ENCODE data around the gene TFIP11. TPM values are rescaled to one million over a fixed set of nuclear protein-coding genes. Genes with fewer than 3 reads are reported as not detected.

Gene TFIP11
- total RNA-seq, 2 experiments from 2014 or later: 111 TPM

GRCh38 chr22:26499188-26499703 lies 13.0 kb downstream of the TFIP11 start:
- H3K27ac Mint-ChIP-seq: no peak overlapping the region
- Histone ChIP-seq H3K27me3 (ENCODE audit: control insufficient read depth in 1 of 2, insufficient read depth in 2 of 2, low read length in 2 of 2) (no peaks in the 10 kb centered on the region), H3K27ac (ENCODE audit: low read depth in 1 of 2, low read length in 2 of 2) (no peak overlapping the region), H3K4me3 (ENCODE audit: low read length) (no peak overlapping the region), H3K4me1 (ENCODE audit: insufficient read depth, low read length) (peaks cover 14% of the 10 kb centered on the region), H3K9me3 (ENCODE audit: control insufficient read depth in 1 of 2, insufficient read depth in 1 of 2, low read length in 2 of 2) (no peaks in the 10 kb centered on the region), H3K36me3 (ENCODE audit: insufficient read depth, low read length) (peaks cover 86% of the 10 kb centered on the region)
- no peak for DNase-seq
- intact Hi-C loops (cut with DNase I, micrococcal nuclease): no loop called here
- ChIA-PET CTCF (no interaction called here), POLR2A (interaction anchor here (0.7 to 2.4 kb wide), 2 partner anchors 15 to 23 kb away, joined by 4 to 10 read pairs; partner anchors contain the start of genes HPS4 and SRRD)
- ATAC-seq (ENCODE audit: poor library complexity): no peak
- peaks cover 90% of the 10 kb centered on the region for H3K36me3 Mint-ChIP-seq (ENCODE audit: low read depth)
- peaks cover 18% of the 10 kb centered on the region for H3K4me1 Mint-ChIP-seq (ENCODE audit: low read depth)
- no peak for TF ChIP-seq CTCF (IDR thresholded peaks at IDR 0.05)
- H3K9me3 Mint-ChIP-seq: no peaks in the 10 kb centered on the region
- no peaks in the 10 kb centered on the region for H3K27me3 Mint-ChIP-seq
- no peak overlapping the region for H3K4me3 Mint-ChIP-seq

GRCh38 chr22:26496456-26496855 lies 15.8 kb downstream of the TFIP11 start:
- Histone ChIP-seq H3K36me3 (ENCODE audit: insufficient read depth, low read length) (peaks cover 84% of the 10 kb centered on the region), H3K27me3 (ENCODE audit: control insufficient read depth in 1 of 2, insufficient read depth in 2 of 2, low read length in 2 of 2) (no peaks in the 10 kb centered on the region), H3K9me3 (ENCODE audit: control insufficient read depth in 1 of 2, insufficient read depth in 1 of 2, low read length in 2 of 2) (no peaks in the 10 kb centered on the region), H3K4me1 (ENCODE audit: insufficient read depth, low read length) (no peaks in the 10 kb centered on the region), H3K4me3 (ENCODE audit: low read length) (no peak overlapping the region), H3K27ac (ENCODE audit: low read depth in 1 of 2, low read length in 2 of 2) (no peak overlapping the region)
- ChIA-PET CTCF (no interaction called here), POLR2A (interaction anchor here (2.8 kb wide), 1 partner anchor 13 kb away, joined by 22 read pairs; the partner anchor contains the start of genes HPS4 and SRRD)
- no peak overlapping the region for H3K27ac Mint-ChIP-seq
- no peaks in the 10 kb centered on the region for H3K4me1 Mint-ChIP-seq (ENCODE audit: low read depth)
- no peak overlapping the region for H3K4me3 Mint-ChIP-seq
- intact Hi-C loops (cut with DNase I, micrococcal nuclease): no loop called here
- no peaks in the 10 kb centered on the region for H3K27me3 Mint-ChIP-seq
- ATAC-seq (ENCODE audit: poor library complexity) (no peak), DNase-seq (no peak)
- peaks cover 89% of the 10 kb centered on the region for H3K36me3 Mint-ChIP-seq (ENCODE audit: low read depth)
- no peaks in the 10 kb centered on the region for H3K9me3 Mint-ChIP-seq
- no peak for TF ChIP-seq CTCF (IDR thresholded peaks at IDR 0.05)

GRCh38 chr22:26494506-26494905 lies 17.8 kb downstream of the TFIP11 start:
- intact Hi-C loops (cut with DNase I, micrococcal nuclease): no loop called here
- Histone ChIP-seq H3K4me1 (ENCODE audit: insufficient read depth, low read length) (no peaks in the 10 kb centered on the region), H3K9me3 (ENCODE audit: control insufficient read depth in 1 of 2, insufficient read depth in 1 of 2, low read length in 2 of 2) (no peaks in the 10 kb centered on the region), H3K27ac (ENCODE audit: low read depth in 1 of 2, low read length in 2 of 2) (no peak overlapping the region), H3K4me3 (ENCODE audit: low read length) (no peak overlapping the region), H3K27me3 (ENCODE audit: control insufficient read depth in 1 of 2, insufficient read depth in 2 of 2, low read length in 2 of 2) (no peaks in the 10 kb centered on the region), H3K36me3 (ENCODE audit: insufficient read depth, low read length) (peaks cover 84% of the 10 kb centered on the region)
- Mint-ChIP-seq H3K27ac (no peak overlapping the region), H3K9me3 (no peaks in the 10 kb centered on the region), H3K36me3 (ENCODE audit: low read depth) (peaks cover 92% of the 10 kb centered on the region), H3K27me3 (no peaks in the 10 kb centered on the region), H3K4me3 (no peak overlapping the region), H3K4me1 (ENCODE audit: low read depth) (no peaks in the 10 kb centered on the region)
- POLR2A ChIA-PET: interaction anchor here (2.8 kb wide), 1 partner anchor 11 kb away, joined by 22 read pairs; the partner anchor contains the start of genes HPS4 and SRRD
- CTCF ChIA-PET: interaction anchor here (1.7 kb wide), 1 partner anchor 8 kb away, joined by 5 read pairs; no protein-coding TSS in a partner anchor
- ATAC-seq (ENCODE audit: poor library complexity) (no peak), DNase-seq (no peak)
- no peak for TF ChIP-seq CTCF (IDR thresholded peaks at IDR 0.05)

Measured in CD4-positive, alpha-beta T cell (primary cell).